Glutamatergic neuron (in vitro differentiated cells): Measurements from ENCODE around the gene CLASRP. TPM values are rescaled to one million over a fixed set of nuclear protein-coding genes. Genes with fewer than 3 reads are reported as not detected.
"Not testable (repeated sequence)": the region's sequence is repeated elsewhere in the genome, so short reads cannot be mapped to it uniquely, and the experiment has no call there.

Experiments
- DNase-seq: peaks from one replicate; pipeline ENCODE4 v3.0.0; 2022
- H3K27ac Mint-ChIP-seq: one replicate; pipeline ENCODE4 v1.8.0; 2020; ENCODE audit warnings: mild to moderate bottlenecking, mixed read lengths, inconsistent platforms; ENCODE audit not compliant: unreplicated experiment
- H3K27me3 Mint-ChIP-seq: one replicate; pipeline ENCODE4 v1.8.0; 2020; ENCODE audit warnings: mild to moderate bottlenecking, moderate library complexity, mixed read lengths, inconsistent platforms; ENCODE audit not compliant: unreplicated experiment
- H3K36me3 Mint-ChIP-seq: one replicate; pipeline ENCODE4 v1.8.0; 2020; ENCODE audit warnings: mild to moderate bottlenecking, mixed read lengths, inconsistent platforms; ENCODE audit not compliant: unreplicated experiment
- H3K4me1 Mint-ChIP-seq: one replicate; pipeline ENCODE4 v1.8.0; 2020; ENCODE audit warnings: mild to moderate bottlenecking, low read depth, mixed read lengths, inconsistent platforms; ENCODE audit not compliant: unreplicated experiment
- H3K4me3 Mint-ChIP-seq: one replicate; pipeline ENCODE4 v1.8.0; 2020; ENCODE audit warnings: mild to moderate bottlenecking, mixed read lengths, inconsistent platforms; ENCODE audit not compliant: unreplicated experiment
- H3K9me3 Mint-ChIP-seq: one replicate; pipeline ENCODE4 v1.8.0; 2020; ENCODE audit warnings: mild to moderate bottlenecking, moderate library complexity, mixed read lengths, inconsistent platforms; ENCODE audit not compliant: unreplicated experiment
- CTCF ChIP-seq: fragments of 200-600 bp; sonication (generic); IDR thresholded peaks from one replicate; pipeline ENCODE4 v1.5.0; 2021; ENCODE audit not compliant: partially characterized antibody, unreplicated experiment
- total RNA-seq: library from RNA; stranded (reverse); fragmentation: NEBNext Ultra II Directional; extraction: Animal tissue kit (Norgen Biotek cat#: 25700); gene quantifications from one replicate; pipeline ENCODE4 v1.2.1, GENCODE V29; 2021; ENCODE audit not compliant: unreplicated experiment

Gene CLASRP
- total RNA-seq, 1 donor from 2014 or later: 127 TPM

GRCh38 chr19:44993526-44993925 is 45.3 kb upstream of the CLASRP start:
- peaks cover 2% of the 10 kb centered on the region for H3K9me3 Mint-ChIP-seq
- H3K27me3 Mint-ChIP-seq: peaks cover 8% of the 10 kb centered on the region
- DNase-seq: no peak
- no peak for TF ChIP-seq CTCF
- H3K4me3 Mint-ChIP-seq: no peak overlapping the region
- no peaks in the 10 kb centered on the region for H3K4me1 Mint-ChIP-seq
- H3K27ac Mint-ChIP-seq: no peak overlapping the region
- peaks cover 5% of the 10 kb centered on the region for H3K36me3 Mint-ChIP-seq

GRCh38 chr19:44993926-44994537 is 44.8 kb upstream of the CLASRP start:
- TF ChIP-seq CTCF: no peak

GRCh38 chr19:44998025-44998424 is 40.8 kb upstream of the CLASRP start:
- no peak overlapping the region for H3K4me3 Mint-ChIP-seq
- no peaks in the 10 kb centered on the region for H3K4me1 Mint-ChIP-seq
- peaks cover 5% of the 10 kb centered on the region for H3K36me3 Mint-ChIP-seq
- peaks cover 2% of the 10 kb centered on the region for H3K9me3 Mint-ChIP-seq
- DNase-seq: no peak
- no peak for TF ChIP-seq CTCF
- H3K27me3 Mint-ChIP-seq: peaks cover 8% of the 10 kb centered on the region
- no peak overlapping the region for H3K27ac Mint-ChIP-seq

More at GRCh38 chr19:44993926-44994537, 44.8 kb upstream of the CLASRP start:
- Mint-ChIP-seq H3K36me3 (peaks cover 5% of the 10 kb centered on the region), H3K9me3 (peaks cover 2% of the 10 kb centered on the region), H3K4me1 (no peaks in the 10 kb centered on the region), H3K27me3 (peaks cover 8% of the 10 kb centered on the region), H3K4me3 (no peak overlapping the region), H3K27ac (no peak overlapping the region)
- DNase-seq: no peak

GRCh38 chr19:44999131-44999925 is 39.5 kb upstream of the CLASRP start:
- not testable (repeated sequence) for H3K27ac Mint-ChIP-seq, H3K4me1 Mint-ChIP-seq, H3K36me3 Mint-ChIP-seq, DNase-seq, H3K9me3 Mint-ChIP-seq, H3K27me3 Mint-ChIP-seq, H3K4me3 Mint-ChIP-seq

- DNase-seq, H3K9me3 Mint-ChIP-seq, H3K36me3 Mint-ChIP-seq, H3K27ac Mint-ChIP-seq, H3K4me1 Mint-ChIP-seq, H3K27me3 Mint-ChIP-seq: not testable (repeated sequence)
- peak overlapping the region; percentile 61 for H3K4me3 Mint-ChIP-seq
Observed at GRCh38 chr19:45000665-45001064, 38.2 kb upstream of the CLASRP start.
